GM12878 (cell line): ENCODE measurements around the gene DAPK2. TPM values are rescaled to one million over a fixed set of nuclear protein-coding genes. Genes with fewer than 3 reads are reported as not detected.

Source experiments
- ATAC-seq: fragments of 200-7000 bp; cut with Tn5 transposase; 3 replicates; pipeline ENCODE4 v1.9.1; 2020; ENCODE audit warnings: mild to moderate bottlenecking, moderate library complexity
- BruUV-seq: library from RNA; stranded (reverse); fragments of 400-500 nt; replicated peaks from 2 replicates; lab custom pipeline; 2021; lab: Mats Ljungman, UMichigan
- CTCF ChIA-PET: fragments of 300-600 bp; sonication (Branson Sonifier 250); formaldehyde crosslinking; extraction: SDS; loops from one replicate; lab custom pipeline; 2021; ENCODE audit warnings: inconsistent platforms; lab: Yijun Ruan, JAX
- POLR2A ChIA-PET: fragments of 350-600 bp; formaldehyde crosslinking; extraction: SDS; loops from one replicate; lab custom pipeline; 2021; ENCODE audit warnings: inconsistent platforms; lab: Charles Lee
- RAD21 ChIA-PET: fragments of 300-600 bp; sonication (Branson Sonifier 250); formaldehyde crosslinking; loops from one replicate; lab custom pipeline; 2023; ENCODE audit warnings: antibody characterized with exemption; ENCODE audit not compliant: unreplicated experiment; lab: Charles Lee
- SMC1A ChIA-PET: fragments of 300-600 bp; sonication (Branson Sonifier 250); formaldehyde crosslinking; loops from one replicate; lab custom pipeline; 2023; ENCODE audit not compliant: unreplicated experiment, uncharacterized antibody; lab: Charles Lee
- DNase-seq: peaks from one replicate; pipeline ENCODE4 v3.0.0-alpha.2; 2011; ENCODE audit warnings: low read depth, low spot score
- FAIRE-seq: peaks from 3 replicates; lab custom pipeline; 2011; peaks lifted over from hg19 to GRCh38; lab: Jason Lieb, UNC
- H2AFZ ChIP-seq: 2 replicates; pipeline ENCODE4 v1.6.0; 2011; ENCODE audit warnings: low read depth, low read length, control low read depth; ENCODE audit not compliant: control insufficient read depth
- H3K27ac ChIP-seq: 2 replicates; pipeline ENCODE4 v1.5.1; 2011; ENCODE audit warnings: control low read depth; ENCODE audit not compliant: control insufficient read depth, insufficient read depth
- H3K27me3 ChIP-seq, 2 experiments: replicated peaks in 1 of 2; 2 replicates each; pipeline versions ENCODE4 v1.6.0 to v1.6.1; 2011; ENCODE audit warnings: low read length in 1 of 2; ENCODE audit not compliant: control insufficient read depth in 2 of 2, insufficient read depth in 2 of 2
- H3K36me3 ChIP-seq, 2 experiments: 2 replicates each; pipeline ENCODE4 v1.5.1; 2011; ENCODE audit warnings: low read length in 1 of 2; ENCODE audit not compliant: control insufficient read depth in 2 of 2, insufficient read depth in 2 of 2
- H3K4me1 ChIP-seq: 2 replicates; pipeline ENCODE4 v1.6.1; 2011; ENCODE audit warnings: mild to moderate bottlenecking, low read length, moderate library complexity, mixed read lengths; ENCODE audit not compliant: control insufficient read depth, insufficient read depth
- H3K4me2 ChIP-seq: 2 replicates; pipeline ENCODE4 v1.6.0; 2011; ENCODE audit warnings: control low read depth; ENCODE audit not compliant: control insufficient read depth, insufficient read depth
- H3K4me3 ChIP-seq: fragments of 200-600 bp; sonication (generic); 2 replicates; pipeline ENCODE4 v1.5.1; 2016
- H3K79me2 ChIP-seq: 2 replicates; pipeline ENCODE4 v1.6.0; 2011; ENCODE audit warnings: low read length; ENCODE audit not compliant: control insufficient read depth, insufficient read depth
- H3K9ac ChIP-seq: 2 replicates; pipeline ENCODE4 v1.8.0; 2011; ENCODE audit warnings: low read length, control low read depth, mixed read lengths; ENCODE audit not compliant: control insufficient read depth, insufficient read depth
- H3K9me3 ChIP-seq: replicated peaks from 3 replicates; pipeline ENCODE4 v1.5.1; 2011; ENCODE audit warnings: mild to moderate bottlenecking, low read length; ENCODE audit not compliant: control insufficient read depth, insufficient read depth
- H4K20me1 ChIP-seq: 2 replicates; pipeline ENCODE4 v1.6.0; 2011; ENCODE audit not compliant: control insufficient read depth, insufficient read depth
- ATF3 ChIP-seq: IDR thresholded peaks from 2 replicates; pipeline ENCODE4 v1.6.1; 2011; ENCODE audit warnings: low read depth, mild to moderate bottlenecking, low read length, moderate library complexity, borderline replicate concordance; ENCODE audit errors: extremely low read depth
- ESRRA ChIP-seq: IDR thresholded peaks from 2 replicates; pipeline ENCODE4 v1.6.1; 2012; ENCODE audit warnings: mild to moderate bottlenecking, low read length, improper control_type of control experiment
- FOS ChIP-seq: IDR thresholded peaks from 3 replicates; pipeline ENCODE4 v1.6.1; 2011; ENCODE audit warnings: borderline replicate concordance; ENCODE audit not compliant: insufficient read length; ENCODE audit errors: extremely low read depth
- JUNB ChIP-seq: IDR thresholded peaks from 2 replicates; pipeline ENCODE4 v1.6.1; 2016; ENCODE audit warnings: antibody characterized with exemption, mild to moderate bottlenecking
- MYC ChIP-seq: IDR thresholded peaks from 2 replicates; pipeline ENCODE4 v1.6.1; 2011; ENCODE audit warnings: mild to moderate bottlenecking, low read length, moderate library complexity, inconsistent platforms; ENCODE audit not compliant: insufficient read depth, insufficient replicate concordance, insufficient read length, severe bottlenecking
- USF1 ChIP-seq: IDR thresholded peaks from 2 replicates; pipeline ENCODE4 v1.6.1; 2011; ENCODE audit warnings: borderline replicate concordance, low read depth, mild to moderate bottlenecking, moderate library complexity, mixed read lengths, low read length; ENCODE audit not compliant: insufficient read depth; ENCODE audit errors: extremely low read length
- YBX1 ChIP-seq: fragments of 450-650 bp; IDR thresholded peaks from 2 replicates; pipeline ENCODE4 v1.6.1; 2016; ENCODE audit warnings: antibody characterized with exemption
- WGBS: methylation state at CpG from one replicate; pipeline ENCODE4 v1.1.6; 2016; ENCODE audit warnings: low lambda C conversion rate; ENCODE audit not compliant: insufficient replicate concordance, insufficient coverage; ENCODE audit errors: missing lambda C conversion rate; 5-methylcytosine and 5-hydroxymethylcytosine counted together
- in situ Hi-C: fragments of 300-500 bp; cut with MboI; formaldehyde crosslinking; loops from 9 replicates; pipeline ENCODE4 v1.14.3; 2018; ENCODE audit warnings: mixed read lengths
- intact Hi-C: fragments of 100-400 bp; cut with micrococcal nuclease; formaldehyde crosslinking; loops from one replicate; pipeline ENCODE4 v1.14.2; 2022; ENCODE audit not compliant: unreplicated experiment
- polyA plus RNA-seq, 11 experiments: library from polyadenylated mRNA; depleted of rRNA in 4 of 11; unstranded in 6 of 11; stranded (reverse) in 5 of 11; fragments of >200 nt; fragmentation: Nextera tagmentation in 4 of 11; fragmentation: Illumina TruSeq in 1 of 11; extraction: Ambion mirVana in 4 of 11; extraction: Trizol in 1 of 11; gene quantifications; 1 replicate in 1 of 11; 2 replicates in 10 of 11; pipeline versions ENCODE4 v1.2.1 to v1.2.3, GENCODE V29; 2011 to 2016; ENCODE audit warnings: inconsistent platforms in 2 of 11, missing spikeins in 2 of 11, low read depth in 1 of 11
- total RNA-seq, 4 experiments: library from RNA; depleted of rRNA in 3 of 4; stranded (reverse); fragments of >200 nt in 3 of 4; fragmentation: Illumina TruSeq in 1 of 4; extraction: Trizol in 1 of 4; gene quantifications; 2 replicates each; pipeline versions ENCODE4 v1.2.1 to v1.2.3, GENCODE V29; 2013 to 2021

Gene DAPK2
- total and polyA plus RNA-seq, 10 of the 15 experiments (the other 5 are each of a cell fraction or from before 2014, with no cell fraction given), result 0.69 to 8.4 (median 4.1) TPM

GRCh38 chr15:63917588-63918316 lies 128.5 kb downstream of the DAPK2 start:
- POLR2A ChIA-PET, result interaction anchor here (0.5 kb wide), 1 partner anchor 37 kb away, joined by 4 read pairs; no protein-coding TSS in a partner anchor
- H2AFZ ChIP-seq, result no peak overlapping the region
- SMC1A ChIA-PET, result interaction anchor here (0.9 to 2.4 kb wide), 2 partner anchors 14 to 24 kb away, joined by 3 to 5 read pairs; no protein-coding TSS in a partner anchor
- no peak for DNase-seq
- H3K36me3 ChIP-seq, result peaks cover 0 to 3% of the 10 kb centered on the region in 2 experiments; a peak in 1 of 4 replicates
- CTCF ChIA-PET, result interaction anchor here (0.7 kb wide), 1 partner anchor 10 kb away, joined by 3 read pairs; no protein-coding TSS in a partner anchor
- RAD21 ChIA-PET, result no interaction called here
- WGBS, result 85% methylated on average over 8 of the region's 8 CpGs
- in situ Hi-C loops, result no loop called here
- no peak overlapping the region for H3K4me2 ChIP-seq
- intact Hi-C loops, result no loop called here
- H3K79me2 ChIP-seq, result no peaks in the 10 kb centered on the region
- H3K27me3 ChIP-seq, result no peaks in the 10 kb centered on the region
- FAIRE-seq, result no peak
- no peaks in the 10 kb centered on the region for H4K20me1 ChIP-seq
- no peak overlapping the region for H3K9ac ChIP-seq
- no peak overlapping the region for H3K27ac ChIP-seq
- no peaks in the 10 kb centered on the region for H3K9me3 ChIP-seq
- no peak overlapping the region for H3K4me3 ChIP-seq
- peaks cover 10% of the 10 kb centered on the region for H3K4me1 ChIP-seq
- no peak for ATAC-seq
- TF ChIP-seq ESRRA (no peak), USF1 (no peak), ATF3 (no peak), FOS (no peak), MYC (no peak), YBX1 (no peak), JUNB (no peak)
- no TSS peak for BruUV-seq
